GM12878 (cell line): Measurements from ENCODE around the gene JADE2. TPM values are rescaled to one million over a fixed set of nuclear protein-coding genes. Genes with fewer than 3 reads are reported as not detected.

Experiments
- ATAC-seq: fragments of 200-7000 bp; cut with Tn5 transposase; 3 replicates; pipeline ENCODE4 v1.9.1; 2020; ENCODE audit warnings: mild to moderate bottlenecking, moderate library complexity
- BruUV-seq: library from RNA; stranded (reverse); fragments of 400-500 nt; replicated peaks from 2 replicates; lab custom pipeline; 2021; lab: Mats Ljungman, UMichigan
- CTCF ChIA-PET: fragments of 300-600 bp; sonication (Branson Sonifier 250); formaldehyde crosslinking; extraction: SDS; loops from one replicate; lab custom pipeline; 2021; ENCODE audit warnings: inconsistent platforms; lab: Yijun Ruan, JAX
- POLR2A ChIA-PET: fragments of 350-600 bp; formaldehyde crosslinking; extraction: SDS; loops from one replicate; lab custom pipeline; 2021; ENCODE audit warnings: inconsistent platforms; lab: Charles Lee
- RAD21 ChIA-PET: fragments of 300-600 bp; sonication (Branson Sonifier 250); formaldehyde crosslinking; loops from one replicate; lab custom pipeline; 2023; ENCODE audit warnings: antibody characterized with exemption; ENCODE audit not compliant: unreplicated experiment; lab: Charles Lee
- SMC1A ChIA-PET: fragments of 300-600 bp; sonication (Branson Sonifier 250); formaldehyde crosslinking; loops from one replicate; lab custom pipeline; 2023; ENCODE audit not compliant: unreplicated experiment, uncharacterized antibody; lab: Charles Lee
- DNase-seq: peaks from one replicate; pipeline ENCODE4 v3.0.0-alpha.2; 2011; ENCODE audit warnings: low read depth, low spot score
- FAIRE-seq: peaks from 3 replicates; lab custom pipeline; 2011; peaks lifted over from hg19 to GRCh38; lab: Jason Lieb, UNC
- H2AFZ ChIP-seq: 2 replicates; pipeline ENCODE4 v1.6.0; 2011; ENCODE audit warnings: low read depth, low read length, control low read depth; ENCODE audit not compliant: control insufficient read depth
- H3K27ac ChIP-seq: 2 replicates; pipeline ENCODE4 v1.5.1; 2011; ENCODE audit warnings: control low read depth; ENCODE audit not compliant: control insufficient read depth, insufficient read depth
- H3K27me3 ChIP-seq, 2 experiments: replicated peaks in 1 of 2; 2 replicates each; pipeline versions ENCODE4 v1.6.0 to v1.6.1; 2011; ENCODE audit warnings: low read length in 1 of 2; ENCODE audit not compliant: control insufficient read depth in 2 of 2, insufficient read depth in 2 of 2
- H3K36me3 ChIP-seq, 2 experiments: 2 replicates each; pipeline ENCODE4 v1.5.1; 2011; ENCODE audit warnings: low read length in 1 of 2; ENCODE audit not compliant: control insufficient read depth in 2 of 2, insufficient read depth in 2 of 2
- H3K4me1 ChIP-seq: 2 replicates; pipeline ENCODE4 v1.6.1; 2011; ENCODE audit warnings: mild to moderate bottlenecking, low read length, moderate library complexity, mixed read lengths; ENCODE audit not compliant: control insufficient read depth, insufficient read depth
- H3K4me2 ChIP-seq: 2 replicates; pipeline ENCODE4 v1.6.0; 2011; ENCODE audit warnings: control low read depth; ENCODE audit not compliant: control insufficient read depth, insufficient read depth
- H3K4me3 ChIP-seq: fragments of 200-600 bp; sonication (generic); 2 replicates; pipeline ENCODE4 v1.5.1; 2016
- H3K79me2 ChIP-seq: 2 replicates; pipeline ENCODE4 v1.6.0; 2011; ENCODE audit warnings: low read length; ENCODE audit not compliant: control insufficient read depth, insufficient read depth
- H3K9ac ChIP-seq: 2 replicates; pipeline ENCODE4 v1.8.0; 2011; ENCODE audit warnings: low read length, control low read depth, mixed read lengths; ENCODE audit not compliant: control insufficient read depth, insufficient read depth
- H3K9me3 ChIP-seq: replicated peaks from 3 replicates; pipeline ENCODE4 v1.5.1; 2011; ENCODE audit warnings: mild to moderate bottlenecking, low read length; ENCODE audit not compliant: control insufficient read depth, insufficient read depth
- H4K20me1 ChIP-seq: 2 replicates; pipeline ENCODE4 v1.6.0; 2011; ENCODE audit not compliant: control insufficient read depth, insufficient read depth
- CHD4 ChIP-seq: fragments of 200-600 bp; sonication (generic); IDR thresholded peaks from 2 replicates; pipeline ENCODE4 v1.6.1; 2016; ENCODE audit warnings: mild to moderate bottlenecking
- SUZ12 ChIP-seq: fragments of 200-600 bp; sonication (generic); IDR thresholded peaks from one replicate; pipeline ENCODE4 v1.6.1; 2018; ENCODE audit warnings: antibody characterized with exemption, mild to moderate bottlenecking; ENCODE audit not compliant: unreplicated experiment
- YY1 ChIP-seq: IDR thresholded peaks from 2 replicates; pipeline ENCODE4 v1.6.1; 2011; ENCODE audit warnings: low read depth, mild to moderate bottlenecking, low read length
- ZNF274 ChIP-seq: IDR thresholded peaks from one replicate; pipeline ENCODE4 v1.8.0; 2011; ENCODE audit not compliant: insufficient read length, insufficient read depth
- ZNF384 ChIP-seq: IDR thresholded peaks from 2 replicates; pipeline ENCODE4 v1.6.1; 2012; ENCODE audit warnings: low read depth, mild to moderate bottlenecking, low read length, improper control_type of control experiment, borderline replicate concordance
- WGBS: methylation state at CpG from one replicate; pipeline ENCODE4 v1.1.6; 2016; ENCODE audit warnings: low lambda C conversion rate; ENCODE audit not compliant: insufficient replicate concordance, insufficient coverage; ENCODE audit errors: missing lambda C conversion rate; 5-methylcytosine and 5-hydroxymethylcytosine counted together
- in situ Hi-C: fragments of 300-500 bp; cut with MboI; formaldehyde crosslinking; loops from 9 replicates; pipeline ENCODE4 v1.14.3; 2018; ENCODE audit warnings: mixed read lengths
- intact Hi-C: fragments of 100-400 bp; cut with micrococcal nuclease; formaldehyde crosslinking; loops from one replicate; pipeline ENCODE4 v1.14.2; 2022; ENCODE audit not compliant: unreplicated experiment
- polyA plus RNA-seq, 11 experiments: library from polyadenylated mRNA; depleted of rRNA in 4 of 11; unstranded in 6 of 11; stranded (reverse) in 5 of 11; fragments of >200 nt; fragmentation: Nextera tagmentation in 4 of 11; fragmentation: Illumina TruSeq in 1 of 11; extraction: Ambion mirVana in 4 of 11; extraction: Trizol in 1 of 11; gene quantifications; 1 replicate in 1 of 11; 2 replicates in 10 of 11; pipeline versions ENCODE4 v1.2.1 to v1.2.3, GENCODE V29; 2011 to 2016; ENCODE audit warnings: inconsistent platforms in 2 of 11, missing spikeins in 2 of 11, low read depth in 1 of 11
- total RNA-seq, 4 experiments: library from RNA; depleted of rRNA in 3 of 4; stranded (reverse); fragments of >200 nt in 3 of 4; fragmentation: Illumina TruSeq in 1 of 4; extraction: Trizol in 1 of 4; gene quantifications; 2 replicates each; pipeline versions ENCODE4 v1.2.1 to v1.2.3, GENCODE V29; 2013 to 2021
- TF ChIP-seq, protein P1 (sequence below): IDR thresholded peaks from 2 replicates; pipeline ENCODE4 v1.6.1; 2012; ENCODE audit warnings: mild to moderate bottlenecking, low read depth, low read length
- TF ChIP-seq, protein P2 (sequence below): fragments of 450-650 bp; IDR thresholded peaks from 2 replicates; pipeline ENCODE4 v1.6.1; 2016; ENCODE audit warnings: mild to moderate bottlenecking, moderate library complexity, borderline replicate concordance

The JADE2 gene
- total and polyA plus RNA-seq, 10 of the 15 experiments (the other 5 are each of a cell fraction or from before 2014, with no cell fraction given), result 1.5 to 67.0 (median 22.4) TPM

DNA sequence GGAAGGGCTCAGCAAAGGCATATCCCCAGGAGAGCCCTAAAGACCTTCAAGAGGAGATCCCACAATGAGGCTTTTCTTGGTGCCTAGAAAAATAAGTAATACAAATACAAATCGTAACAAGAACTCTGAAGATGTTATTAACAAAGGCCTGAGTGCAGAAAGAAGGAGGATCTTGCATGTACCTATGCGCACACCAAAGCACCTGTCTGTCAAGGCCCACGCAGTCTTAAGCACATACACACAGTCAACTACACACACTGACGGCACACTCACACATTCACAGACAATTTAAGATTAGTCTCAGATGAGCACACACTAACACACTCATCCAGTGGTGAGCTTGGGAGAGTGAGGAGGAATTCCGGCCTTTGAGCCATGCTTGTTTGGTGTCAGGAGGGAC is 38.5 kb downstream of the JADE2 start (continued):
- TF ChIP-seq, protein P1, sequence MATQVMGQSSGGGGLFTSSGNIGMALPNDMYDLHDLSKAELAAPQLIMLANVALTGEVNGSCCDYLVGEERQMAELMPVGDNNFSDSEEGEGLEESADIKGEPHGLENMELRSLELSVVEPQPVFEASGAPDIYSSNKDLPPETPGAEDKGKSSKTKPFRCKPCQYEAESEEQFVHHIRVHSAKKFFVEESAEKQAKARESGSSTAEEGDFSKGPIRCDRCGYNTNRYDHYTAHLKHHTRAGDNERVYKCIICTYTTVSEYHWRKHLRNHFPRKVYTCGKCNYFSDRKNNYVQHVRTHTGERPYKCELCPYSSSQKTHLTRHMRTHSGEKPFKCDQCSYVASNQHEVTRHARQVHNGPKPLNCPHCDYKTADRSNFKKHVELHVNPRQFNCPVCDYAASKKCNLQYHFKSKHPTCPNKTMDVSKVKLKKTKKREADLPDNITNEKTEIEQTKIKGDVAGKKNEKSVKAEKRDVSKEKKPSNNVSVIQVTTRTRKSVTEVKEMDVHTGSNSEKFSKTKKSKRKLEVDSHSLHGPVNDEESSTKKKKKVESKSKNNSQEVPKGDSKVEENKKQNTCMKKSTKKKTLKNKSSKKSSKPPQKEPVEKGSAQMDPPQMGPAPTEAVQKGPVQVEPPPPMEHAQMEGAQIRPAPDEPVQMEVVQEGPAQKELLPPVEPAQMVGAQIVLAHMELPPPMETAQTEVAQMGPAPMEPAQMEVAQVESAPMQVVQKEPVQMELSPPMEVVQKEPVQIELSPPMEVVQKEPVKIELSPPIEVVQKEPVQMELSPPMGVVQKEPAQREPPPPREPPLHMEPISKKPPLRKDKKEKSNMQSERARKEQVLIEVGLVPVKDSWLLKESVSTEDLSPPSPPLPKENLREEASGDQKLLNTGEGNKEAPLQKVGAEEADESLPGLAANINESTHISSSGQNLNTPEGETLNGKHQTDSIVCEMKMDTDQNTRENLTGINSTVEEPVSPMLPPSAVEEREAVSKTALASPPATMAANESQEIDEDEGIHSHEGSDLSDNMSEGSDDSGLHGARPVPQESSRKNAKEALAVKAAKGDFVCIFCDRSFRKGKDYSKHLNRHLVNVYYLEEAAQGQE, result no peak
- TF ChIP-seq SUZ12, result no peak
- TF ChIP-seq YY1, result no peak

DNA sequence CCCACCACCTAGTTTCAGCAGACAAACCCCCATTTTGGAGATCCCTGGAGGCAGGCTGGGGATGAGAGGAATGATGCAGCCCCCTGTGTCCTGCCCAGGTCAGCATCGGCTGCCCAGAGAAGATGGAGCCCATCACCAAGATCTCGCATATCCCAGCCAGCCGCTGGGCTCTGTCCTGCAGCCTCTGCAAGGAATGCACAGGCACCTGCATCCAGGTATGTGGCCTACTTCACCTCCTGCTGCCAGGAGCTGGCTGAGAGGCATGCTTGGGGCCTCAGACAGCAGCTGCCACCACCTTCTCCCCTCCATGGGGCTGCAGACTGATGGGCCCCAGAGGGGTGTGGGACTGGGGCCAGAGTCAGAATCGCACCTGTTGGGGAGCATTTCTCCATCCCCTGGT is 38.9 kb downstream of the JADE2 start:
- POLR2A ChIA-PET, result no interaction called here
- no peak for DNase-seq
- H3K27me3 ChIP-seq, result no peaks in the 10 kb centered on the region
- TF ChIP-seq ZNF384 (no peak), CHD4 (no peak), ZNF274 (no peak)
- TF ChIP-seq, protein P2, sequence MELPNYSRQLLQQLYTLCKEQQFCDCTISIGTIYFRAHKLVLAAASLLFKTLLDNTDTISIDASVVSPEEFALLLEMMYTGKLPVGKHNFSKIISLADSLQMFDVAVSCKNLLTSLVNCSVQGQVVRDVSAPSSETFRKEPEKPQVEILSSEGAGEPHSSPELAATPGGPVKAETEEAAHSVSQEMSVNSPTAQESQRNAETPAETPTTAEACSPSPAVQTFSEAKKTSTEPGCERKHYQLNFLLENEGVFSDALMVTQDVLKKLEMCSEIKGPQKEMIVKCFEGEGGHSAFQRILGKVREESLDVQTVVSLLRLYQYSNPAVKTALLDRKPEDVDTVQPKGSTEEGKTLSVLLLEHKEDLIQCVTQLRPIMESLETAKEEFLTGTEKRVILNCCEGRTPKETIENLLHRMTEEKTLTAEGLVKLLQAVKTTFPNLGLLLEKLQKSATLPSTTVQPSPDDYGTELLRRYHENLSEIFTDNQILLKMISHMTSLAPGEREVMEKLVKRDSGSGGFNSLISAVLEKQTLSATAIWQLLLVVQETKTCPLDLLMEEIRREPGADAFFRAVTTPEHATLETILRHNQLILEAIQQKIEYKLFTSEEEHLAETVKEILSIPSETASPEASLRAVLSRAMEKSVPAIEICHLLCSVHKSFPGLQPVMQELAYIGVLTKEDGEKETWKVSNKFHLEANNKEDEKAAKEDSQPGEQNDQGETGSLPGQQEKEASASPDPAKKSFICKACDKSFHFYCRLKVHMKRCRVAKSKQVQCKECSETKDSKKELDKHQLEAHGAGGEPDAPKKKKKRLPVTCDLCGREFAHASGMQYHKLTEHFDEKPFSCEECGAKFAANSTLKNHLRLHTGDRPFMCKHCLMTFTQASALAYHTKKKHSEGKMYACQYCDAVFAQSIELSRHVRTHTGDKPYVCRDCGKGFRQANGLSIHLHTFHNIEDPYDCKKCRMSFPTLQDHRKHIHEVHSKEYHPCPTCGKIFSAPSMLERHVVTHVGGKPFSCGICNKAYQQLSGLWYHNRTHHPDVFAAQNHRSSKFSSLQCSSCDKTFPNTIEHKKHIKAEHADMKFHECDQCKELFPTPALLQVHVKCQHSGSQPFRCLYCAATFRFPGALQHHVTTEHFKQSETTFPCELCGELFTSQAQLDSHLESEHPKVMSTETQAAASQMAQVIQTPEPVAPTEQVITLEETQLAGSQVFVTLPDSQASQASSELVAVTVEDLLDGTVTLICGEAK, result no peak
- ATAC-seq, result no peak
- H4K20me1 ChIP-seq, result no peaks in the 10 kb centered on the region; the same call in 1 of the 2 replicates
- FAIRE-seq, result no peak
- intact Hi-C loops (no loop called here), in situ Hi-C loops (no loop called here)
- no peak overlapping the region for H3K4me2 ChIP-seq
- SMC1A ChIA-PET, result no interaction called here
- H3K36me3 ChIP-seq, result peaks cover 48 to 74% of the 10 kb centered on the region in 2 experiments
- BruUV-seq, result no TSS peak
- H3K4me1 ChIP-seq, result peaks cover 3% of the 10 kb centered on the region; the same call in 1 of the 2 replicates
- H2AFZ ChIP-seq, result no peak overlapping the region
- whole genome bisulfite sequencing, result 94% methylated on average over 4 of the region's 4 CpGs
- RAD21 ChIA-PET, result no interaction called here
- no peak overlapping the region for H3K27ac ChIP-seq
- no peak overlapping the region for H3K9ac ChIP-seq
- CTCF ChIA-PET, result no interaction called here
- H3K4me3 ChIP-seq, result no peak overlapping the region
- H3K79me2 ChIP-seq, result peaks cover 3% of the 10 kb centered on the region; the same call in 1 of the 2 replicates
- no peaks in the 10 kb centered on the region for H3K9me3 ChIP-seq
